Measurements from ENCODE around the gene MAGI2.

MAGI2 gene

GRCh38 chr7:78535655-78536054 lies 917.8 kb downstream of the MAGI2 start:
- CTCF ChIA-PET: interaction anchor here (0.6 kb wide), 1 partner anchor 247 kb away, joined by 4 read pairs; no protein-coding TSS in a partner anchor
- POLR2A ChIA-PET (ENCODE audit: low non-redundant PET): no interaction called here
- DNase-seq (ENCODE audit: low spot score): no peak
- no peak for TF ChIP-seq CTCF (conservative IDR thresholded peaks at IDR 0.05; ENCODE audit: low read depth)
- H3K27ac ChIP-seq: no peak overlapping the region

GRCh38 chr7:78530351-78530750 lies 923.1 kb downstream of the MAGI2 start:
- POLR2A ChIA-PET (ENCODE audit: low non-redundant PET): no interaction called here
- no peak overlapping the region for H3K27ac ChIP-seq
- CTCF ChIA-PET: interaction anchor here (0.6 kb wide), 1 partner anchor 84 kb away, joined by 3 read pairs; no protein-coding TSS in a partner anchor
- no peak for TF ChIP-seq CTCF (conservative IDR thresholded peaks at IDR 0.05; ENCODE audit: low read depth)
- DNase-seq (ENCODE audit: low spot score): peak; percentile 14

- ChIA-PET POLR2A (ENCODE audit: low non-redundant PET) (no interaction called here), CTCF (no interaction called here)
- H3K27ac ChIP-seq: no peak overlapping the region
- TF ChIP-seq CTCF (conservative IDR thresholded peaks at IDR 0.05; ENCODE audit: low read depth): no peak
- DNase-seq (ENCODE audit: low spot score): no peak
These were observed 924.1 kb downstream of the MAGI2 start for GRCh38 chr7:78529392-78529791.

- no peak overlapping the region for H3K27ac ChIP-seq
- POLR2A ChIA-PET (ENCODE audit: low non-redundant PET): no interaction called here
- no peak for DNase-seq (ENCODE audit: low spot score)
- CTCF ChIA-PET: no interaction called here
- TF ChIP-seq CTCF (conservative IDR thresholded peaks at IDR 0.05; ENCODE audit: low read depth): no peak
These were observed 924.5 kb downstream of the MAGI2 start for GRCh38 chr7:78528964-78529363.

GRCh38 chr7:78523930-78524329 lies 929.5 kb downstream of the MAGI2 start:
- peak; percentile 26 for DNase-seq (ENCODE audit: low spot score)
- TF ChIP-seq CTCF (conservative IDR thresholded peaks at IDR 0.05; ENCODE audit: low read depth): no peak
- ChIA-PET CTCF (no interaction called here), POLR2A (ENCODE audit: low non-redundant PET) (no interaction called here)
- no peak overlapping the region for H3K27ac ChIP-seq

- no peak for TF ChIP-seq CTCF (conservative IDR thresholded peaks at IDR 0.05; ENCODE audit: low read depth)
- CTCF ChIA-PET: no interaction called here
- POLR2A ChIA-PET (ENCODE audit: low non-redundant PET): no interaction called here
- H3K27ac ChIP-seq: no peak overlapping the region
- no peak for DNase-seq (ENCODE audit: low spot score)
These were observed 931.5 kb downstream of the MAGI2 start for GRCh38 chr7:78521961-78522360.

- H3K27ac ChIP-seq: no peak overlapping the region
- no peak for DNase-seq (ENCODE audit: low spot score)
- ChIA-PET POLR2A (ENCODE audit: low non-redundant PET) (no interaction called here), CTCF (no interaction called here)
- TF ChIP-seq CTCF (conservative IDR thresholded peaks at IDR 0.05; ENCODE audit: low read depth): no peak
These were observed 937.0 kb downstream of the MAGI2 start for GRCh38 chr7:78516450-78516849.
